GM18861 (cell line): ENCODE results near the gene SLC38A11.
"Not testable (repeated sequence)": the region's sequence is repeated elsewhere in the genome, so short reads cannot be mapped to it uniquely, and the experiment has no call there.

Source experiments
- ATAC-seq: cut with Tn5 transposase; IDR thresholded peaks from one replicate; pipeline ENCODE4 v1.9.1; 2021; ENCODE audit not compliant: unreplicated experiment

Gene SLC38A11

GRCh38 chr2:164954954-164955701, at the start of gene SLC38A11:
SLC38A11 (minus strand) TSS chr2:164955525; CDS start chr2:164955247, 278 bp downstream.
- ATAC-seq, result no peak

GRCh38 chr2:165003443-165004130, 48.3 kb upstream of the SLC38A11 start:
- ATAC-seq, result no peak

DNA sequence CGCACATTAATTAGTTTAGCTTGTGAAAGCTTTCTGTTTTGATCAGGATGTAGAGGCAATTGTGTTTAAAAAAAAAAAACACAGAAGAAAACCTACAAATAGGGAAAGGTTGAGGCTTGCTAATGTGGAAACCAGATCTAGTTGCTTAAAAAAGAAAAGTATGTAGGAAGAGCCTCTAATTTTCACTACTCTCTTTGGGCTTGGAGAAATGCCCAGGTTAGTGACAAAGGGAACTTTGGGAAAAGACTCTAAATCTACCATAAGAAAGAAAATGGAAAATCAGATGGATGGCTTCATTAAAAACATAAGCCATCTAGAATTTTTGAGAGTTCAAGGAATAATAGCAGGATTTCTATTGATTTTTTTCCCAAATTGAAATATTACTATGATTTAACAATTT, 47.3 kb upstream of the SLC38A11 start:
- ATAC-seq, result no peak

DNA sequence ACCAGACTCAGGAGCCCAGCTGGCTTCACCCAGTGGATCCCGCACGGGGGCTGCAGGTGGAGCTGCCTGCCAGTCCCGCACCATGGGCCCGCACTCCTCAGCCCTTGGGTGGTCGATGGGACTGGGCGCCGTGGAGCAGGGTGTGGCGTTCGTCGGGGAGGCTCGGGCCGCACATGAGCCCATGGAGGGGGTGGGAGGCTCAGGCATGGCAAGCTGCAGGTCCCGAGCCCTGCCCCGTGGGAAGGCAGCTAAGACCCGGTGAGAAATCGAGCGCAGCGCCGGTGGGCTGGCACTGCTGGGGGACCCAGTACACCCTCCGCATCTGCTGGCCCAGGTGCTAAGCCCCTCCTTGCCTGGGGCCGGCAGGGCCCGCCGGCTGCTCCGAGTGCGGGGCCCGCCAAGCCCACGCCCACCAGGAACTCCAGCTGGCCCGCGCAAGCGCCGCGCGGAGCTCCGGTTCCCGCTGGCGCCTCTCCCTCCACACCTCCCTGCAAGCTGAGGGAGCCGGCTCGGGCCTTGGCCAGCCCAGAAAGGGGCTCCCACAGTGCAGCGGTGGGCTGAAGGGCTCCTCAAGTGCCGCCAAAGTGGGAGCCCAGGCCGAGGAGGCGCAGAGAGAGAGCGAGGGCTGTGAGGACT, 39.5 kb upstream of the SLC38A11 start:
- not testable (repeated sequence) for ATAC-seq

GRCh38 chr2:164993287-164994016, 38.1 kb upstream of the SLC38A11 start:
- ATAC-seq, result no peak

DNA sequence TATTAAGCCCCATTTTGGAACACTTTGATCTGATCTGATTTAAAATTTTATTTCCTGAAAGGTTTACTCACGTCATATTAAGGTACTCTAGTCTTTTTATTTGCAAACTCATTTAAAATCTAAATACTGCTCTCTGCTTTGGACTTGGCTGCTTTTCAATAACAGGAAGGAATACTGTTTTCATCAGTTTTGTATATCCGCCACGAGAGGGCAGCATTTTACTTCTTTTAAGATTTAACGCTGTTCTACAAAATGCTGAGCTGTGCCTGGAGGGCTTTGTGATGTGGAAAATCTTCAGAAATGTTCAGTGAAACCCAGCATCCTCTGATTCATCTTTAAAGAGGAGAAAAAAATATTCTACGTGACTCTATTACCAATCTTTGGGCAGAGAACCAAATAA, 37.5 kb upstream of the SLC38A11 start:
- ATAC-seq, result peak; percentile 79

GRCh38 chr2:164992093-164992454, 36.7 kb upstream of the SLC38A11 start:
- ATAC-seq, result not testable (repeated sequence)

GRCh38 chr2:164991361-164992092, 36.2 kb upstream of the SLC38A11 start:
- ATAC-seq, result peak; percentile 74

DNA sequence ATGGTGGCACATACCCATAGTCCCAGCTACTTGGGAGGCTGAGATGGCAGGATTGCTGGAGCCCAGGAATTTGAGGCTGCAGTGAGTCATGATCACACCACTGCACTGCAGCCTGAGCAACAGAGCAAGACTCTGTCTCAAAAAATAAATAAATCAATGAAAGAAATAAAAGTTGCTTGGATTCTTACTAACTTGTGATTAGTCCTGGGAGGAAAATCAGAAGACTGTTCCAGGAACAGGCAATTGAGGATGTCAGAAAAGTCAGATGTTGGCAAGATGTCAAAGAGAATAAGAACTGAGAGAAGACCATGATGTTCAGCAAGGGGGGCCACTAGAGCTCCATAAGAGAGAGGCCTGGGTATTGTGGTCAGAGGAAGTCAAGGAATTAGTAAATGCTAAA, 35.6 kb upstream of the SLC38A11 start:
- not testable (repeated sequence) for ATAC-seq

DNA sequence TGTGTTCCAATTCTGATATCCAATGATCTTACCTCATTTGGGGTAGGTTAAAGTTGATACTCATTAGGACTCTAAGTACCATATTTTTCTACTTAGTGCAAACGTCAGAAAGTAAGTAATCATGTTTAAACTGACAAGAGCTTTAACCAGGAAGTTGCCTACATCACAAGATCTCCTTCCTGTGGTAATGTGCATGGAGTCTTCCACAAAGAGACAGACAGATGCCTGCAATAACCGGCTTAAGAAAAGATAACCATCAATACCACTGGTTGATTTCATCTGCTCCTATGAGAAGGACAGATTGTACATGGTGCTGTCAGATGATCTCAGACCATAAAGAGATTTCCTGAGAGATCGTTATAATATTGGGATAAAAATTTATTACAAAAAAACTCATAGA, 33.5 kb upstream of the SLC38A11 start:
- not testable (repeated sequence) for ATAC-seq

GRCh38 chr2:164986027-164986426, 30.7 kb upstream of the SLC38A11 start:
- not testable (repeated sequence) for ATAC-seq

GRCh38 chr2:164984428-164984827, 29.1 kb upstream of the SLC38A11 start:
- ATAC-seq, result no peak

DNA sequence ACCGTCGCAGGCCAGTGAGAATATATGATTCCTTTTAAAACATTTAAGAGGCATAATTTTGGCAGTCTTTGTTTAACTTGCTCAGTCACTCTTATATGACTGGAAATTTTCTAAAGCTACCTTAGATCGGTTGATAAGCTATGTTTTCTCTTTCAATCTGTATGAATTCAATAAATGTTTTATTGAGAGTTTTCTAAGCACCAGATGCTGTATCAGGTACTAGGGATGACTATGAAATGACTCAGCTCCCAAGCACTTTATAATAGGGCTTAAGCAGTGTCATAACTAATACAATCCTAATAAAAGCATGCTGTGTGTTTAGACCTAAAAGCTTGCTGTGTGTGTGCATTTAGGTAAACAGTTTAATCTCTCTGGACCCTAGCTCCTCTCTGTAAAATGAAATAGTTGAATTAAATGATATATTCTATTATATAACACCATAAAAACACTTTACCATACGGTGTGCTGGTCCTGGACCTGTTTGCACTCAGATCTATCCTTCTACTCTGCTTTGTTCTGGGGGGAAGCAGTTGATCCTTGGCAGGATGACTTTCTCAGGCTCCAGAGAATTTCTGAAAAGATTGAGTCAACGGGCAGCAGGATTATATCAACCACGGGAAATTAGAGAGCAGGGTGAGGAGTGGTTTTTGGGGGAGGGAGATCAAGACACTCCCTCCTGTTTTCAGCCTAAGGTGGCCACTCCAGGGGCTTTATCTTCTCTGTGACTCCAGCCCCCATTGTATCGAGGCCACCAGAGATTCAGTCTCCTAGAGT, 26.1 kb upstream of the SLC38A11 start:
- no peak for ATAC-seq

- ATAC-seq, result not testable (repeated sequence)
These were observed 25.4 kb upstream of the SLC38A11 start for GRCh38 chr2:164980688-164981087.

GRCh38 chr2:164979113-164979512, 23.8 kb upstream of the SLC38A11 start:
- ATAC-seq, result no peak

- ATAC-seq, result not testable (repeated sequence)
These were observed 21.6 kb upstream of the SLC38A11 start for GRCh38 chr2:164976875-164977470.

DNA sequence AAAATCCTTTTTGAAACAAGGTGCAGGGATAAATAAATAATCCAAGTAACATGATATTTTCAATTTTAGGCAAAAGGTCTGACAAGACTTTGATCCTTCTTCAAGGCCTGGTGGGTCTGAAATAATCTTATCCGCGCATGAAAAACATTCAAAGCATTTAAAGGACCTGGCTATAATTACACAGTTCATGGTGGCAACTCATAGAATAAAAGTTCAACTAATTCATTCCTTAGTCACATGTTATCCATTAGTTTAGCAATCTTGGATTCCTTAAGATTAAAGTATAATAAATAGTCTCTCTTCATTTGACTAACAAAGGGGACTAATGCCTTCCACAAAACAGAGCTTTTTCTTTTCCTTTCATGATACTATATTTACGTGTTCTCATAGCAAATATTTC, 21.0 kb upstream of the SLC38A11 start:
- ATAC-seq, result no peak

DNA sequence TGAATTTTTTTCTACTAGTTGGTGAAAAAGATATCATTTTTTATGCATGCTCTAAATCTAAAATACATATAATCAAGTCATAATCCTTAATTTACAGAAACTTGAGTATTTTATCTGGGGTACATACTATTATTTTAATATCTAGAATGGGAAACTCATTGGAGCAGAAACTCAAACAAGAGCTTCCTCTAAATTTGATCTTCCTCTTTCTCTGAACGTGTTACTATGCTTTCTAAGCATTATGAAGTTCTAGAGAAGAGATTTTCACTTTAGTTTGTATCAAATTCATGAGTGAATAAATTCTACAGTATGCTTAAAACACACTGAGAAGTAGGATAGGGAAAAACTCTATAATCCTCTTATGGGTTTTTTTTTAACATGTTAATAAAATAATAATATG, 20.6 kb upstream of the SLC38A11 start:
- ATAC-seq, result no peak

DNA sequence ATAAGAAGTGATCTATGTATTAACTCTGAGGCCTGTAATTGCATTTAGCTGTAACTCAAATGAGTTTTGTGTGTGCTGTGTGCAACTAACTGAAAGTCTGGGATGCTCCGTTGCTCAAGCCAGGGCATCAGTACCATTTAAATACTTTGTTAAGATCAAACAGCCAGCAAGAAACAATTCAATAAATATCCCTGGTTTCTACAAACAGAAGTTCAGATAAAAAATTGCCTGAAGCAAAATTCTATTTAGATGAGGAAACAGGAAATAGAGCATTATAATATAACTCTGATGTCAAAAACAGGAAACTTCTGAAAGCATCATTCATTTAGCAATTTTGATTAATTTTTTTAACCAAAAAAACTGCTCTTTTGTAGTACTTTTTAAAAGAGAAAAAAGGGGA, 18.9 kb upstream of the SLC38A11 start:
- ATAC-seq, result no peak
